IPS-15b (cell line): ENCODE results near the gene HDLBP.

Experiments
- H3K27me3 ChIP-seq: one replicate; pipeline ENCODE4 v1.6.1; 2013; ENCODE audit warnings: low read length; ENCODE audit not compliant: control insufficient read depth, insufficient read depth
- H3K36me3 ChIP-seq: one replicate; pipeline ENCODE4 v1.6.1; 2013; ENCODE audit warnings: low read length; ENCODE audit not compliant: control insufficient read depth, insufficient read depth
- H3K4me1 ChIP-seq: one replicate; pipeline ENCODE4 v1.6.1; 2013; ENCODE audit warnings: mild to moderate bottlenecking, low read length; ENCODE audit not compliant: control insufficient read depth, insufficient read depth
- H3K4me3 ChIP-seq: one replicate; pipeline ENCODE4 v1.5.1; 2013; ENCODE audit warnings: low read depth, low read length
- H3K9ac ChIP-seq: one replicate; pipeline ENCODE4 v1.6.1; 2013; ENCODE audit warnings: low read depth, mild to moderate bottlenecking, low read length
- H3K9me3 ChIP-seq: one replicate; pipeline ENCODE4 v1.6.1; 2013; ENCODE audit warnings: mild to moderate bottlenecking, low read length; ENCODE audit not compliant: control insufficient read depth, insufficient read depth

Gene HDLBP

GRCh38 chr2:241352227-241352626 lies 36.8 kb upstream of the HDLBP start:
- H3K4me3 ChIP-seq = no peak overlapping the region
- no peaks in the 10 kb centered on the region for H3K9me3 ChIP-seq
- H3K4me1 ChIP-seq = peaks cover 3% of the 10 kb centered on the region
- peaks cover 38% of the 10 kb centered on the region for H3K36me3 ChIP-seq
- no peaks in the 10 kb centered on the region for H3K27me3 ChIP-seq
- H3K9ac ChIP-seq = no peak overlapping the region

- no peak overlapping the region for H3K9ac ChIP-seq
- no peaks in the 10 kb centered on the region for H3K27me3 ChIP-seq
- peaks cover 3% of the 10 kb centered on the region for H3K4me1 ChIP-seq
- no peak overlapping the region for H3K4me3 ChIP-seq
- H3K9me3 ChIP-seq = no peaks in the 10 kb centered on the region
- peaks cover 44% of the 10 kb centered on the region for H3K36me3 ChIP-seq
Measured at GRCh38 chr2:241351640-241352031, 36.2 kb upstream of the HDLBP start.

GRCh38 chr2:241350878-241351639 lies 35.6 kb upstream of the HDLBP start:
- Histone ChIP-seq H3K4me3 (no peak overlapping the region), H3K4me1 (peaks cover 3% of the 10 kb centered on the region)

GRCh38 chr2:241350530-241350877 lies 35.0 kb upstream of the HDLBP start:
- peaks cover 3% of the 10 kb centered on the region for H3K4me1 ChIP-seq
- H3K9ac ChIP-seq = no peak overlapping the region
- H3K27me3 ChIP-seq = no peaks in the 10 kb centered on the region
- H3K4me3 ChIP-seq = no peak overlapping the region
- H3K9me3 ChIP-seq = no peaks in the 10 kb centered on the region
- peaks cover 50% of the 10 kb centered on the region for H3K36me3 ChIP-seq

More at GRCh38 chr2:241350878-241351639, 35.6 kb upstream of the HDLBP start:
- Histone ChIP-seq H3K27me3 (no peaks in the 10 kb centered on the region), H3K9ac (no peak overlapping the region), H3K36me3 (peaks cover 45% of the 10 kb centered on the region), H3K9me3 (no peaks in the 10 kb centered on the region)

- H3K27me3 ChIP-seq = no peaks in the 10 kb centered on the region
- peaks cover 3% of the 10 kb centered on the region for H3K4me1 ChIP-seq
- H3K4me3 ChIP-seq = no peak overlapping the region
- no peaks in the 10 kb centered on the region for H3K9me3 ChIP-seq
- no peak overlapping the region for H3K9ac ChIP-seq
- H3K36me3 ChIP-seq = peaks cover 50% of the 10 kb centered on the region
Measured at GRCh38 chr2:241349941-241350340, 34.5 kb upstream of the HDLBP start.

- H3K9me3 ChIP-seq = no peaks in the 10 kb centered on the region
- no peaks in the 10 kb centered on the region for H3K4me1 ChIP-seq
- no peaks in the 10 kb centered on the region for H3K27me3 ChIP-seq
- no peak overlapping the region for H3K4me3 ChIP-seq
- no peak overlapping the region for H3K9ac ChIP-seq
- H3K36me3 ChIP-seq = peaks cover 58% of the 10 kb centered on the region
Measured at GRCh38 chr2:241344925-241345651, 29.6 kb upstream of the HDLBP start.

GRCh38 chr2:241340631-241341163 lies 25.2 kb upstream of the HDLBP start:
- H3K4me3 ChIP-seq = no peak overlapping the region
- no peaks in the 10 kb centered on the region for H3K4me1 ChIP-seq
- H3K9ac ChIP-seq = no peak overlapping the region
- H3K27me3 ChIP-seq = no peaks in the 10 kb centered on the region
- H3K9me3 ChIP-seq = no peaks in the 10 kb centered on the region
- H3K36me3 ChIP-seq = peaks cover 50% of the 10 kb centered on the region

- H3K36me3 ChIP-seq = peaks cover 48% of the 10 kb centered on the region
Measured at GRCh38 chr2:241339839-241340630, 24.6 kb upstream of the HDLBP start.

GRCh38 chr2:241334813-241335212 lies 19.3 kb upstream of the HDLBP start:
- H3K4me3 ChIP-seq = no peak overlapping the region
- H3K9me3 ChIP-seq = no peaks in the 10 kb centered on the region
- no peaks in the 10 kb centered on the region for H3K4me1 ChIP-seq
- peaks cover 17% of the 10 kb centered on the region for H3K36me3 ChIP-seq
- no peaks in the 10 kb centered on the region for H3K27me3 ChIP-seq
- H3K9ac ChIP-seq = no peak overlapping the region

More at GRCh38 chr2:241339839-241340630, 24.6 kb upstream of the HDLBP start:
- H3K4me1 ChIP-seq = no peaks in the 10 kb centered on the region
- no peak overlapping the region for H3K4me3 ChIP-seq
- H3K9me3 ChIP-seq = no peaks in the 10 kb centered on the region
- no peak overlapping the region for H3K9ac ChIP-seq
- H3K27me3 ChIP-seq = no peaks in the 10 kb centered on the region

GRCh38 chr2:241330616-241330981 lies 15.1 kb upstream of the HDLBP start:
- H3K9ac ChIP-seq = no peak overlapping the region
- no peaks in the 10 kb centered on the region for H3K4me1 ChIP-seq

GRCh38 chr2:241329669-241330615 lies 14.5 kb upstream of the HDLBP start:
- H3K9me3 ChIP-seq = no peaks in the 10 kb centered on the region
- no peaks in the 10 kb centered on the region for H3K27me3 ChIP-seq
- H3K36me3 ChIP-seq = peaks cover 5% of the 10 kb centered on the region

More at GRCh38 chr2:241330616-241330981, 15.1 kb upstream of the HDLBP start:
- Histone ChIP-seq H3K9me3 (no peaks in the 10 kb centered on the region), H3K27me3 (no peaks in the 10 kb centered on the region), H3K4me3 (no peak overlapping the region), H3K36me3 (peaks cover 5% of the 10 kb centered on the region)

More at GRCh38 chr2:241329669-241330615, 14.5 kb upstream of the HDLBP start:
- H3K4me3 ChIP-seq = no peak overlapping the region
- no peaks in the 10 kb centered on the region for H3K4me1 ChIP-seq
- no peak overlapping the region for H3K9ac ChIP-seq
